AG04450 (cell line): Measurements from ENCODE around the gene ZNF627. TPM values are rescaled to one million over a fixed set of nuclear protein-coding genes. Genes with fewer than 3 reads are reported as not detected.
"Not testable (repeated sequence)": the region's sequence is repeated elsewhere in the genome, so short reads cannot be mapped to it uniquely, and the experiment has no call there.

Experiments used
- CTCF ChIA-PET: fragments of 300-600, 350-600 bp; formaldehyde crosslinking; extraction: SDS; loops from one replicate; lab custom pipeline; 2022; ENCODE audit warnings: antibody characterized with exemption, inconsistent platforms; lab: Charles Lee
- POLR2A ChIA-PET: fragments of 350-600 bp; formaldehyde crosslinking; extraction: SDS; loops from one replicate; lab custom pipeline; 2021; ENCODE audit warnings: antibody characterized with exemption, inconsistent platforms; lab: Yijun Ruan, JAX
- DNase-seq: peaks from one replicate; pipeline ENCODE4 v3.0.0-alpha.2; 2011; ENCODE audit warnings: low read depth, low spot score
- H3K27ac ChIP-seq: one replicate; pipeline ENCODE4 v1.5.1; 2012; ENCODE audit warnings: low read depth, low read length, control low read depth
- H3K27me3 ChIP-seq: one replicate; pipeline ENCODE4 v1.6.0; 2012; ENCODE audit warnings: low read length; ENCODE audit not compliant: control insufficient read depth, insufficient read depth
- H3K4me3 ChIP-seq: 2 replicates; pipeline ENCODE4 v1.5.1; 2011; ENCODE audit warnings: mild to moderate bottlenecking, low read depth, low read length, control low read depth
- H3K9me3 ChIP-seq: 2 replicates; pipeline ENCODE4 v1.5.1; 2012; ENCODE audit warnings: low read length; ENCODE audit not compliant: control insufficient read depth, insufficient read depth
- CTCF ChIP-seq: IDR thresholded peaks from 2 replicates; pipeline ENCODE4 v1.5.1; 2011; ENCODE audit warnings: low read depth, low read length, control low read depth, inconsistent platforms
- polyA plus RNA-seq: library from polyadenylated mRNA; depleted of rRNA; stranded (reverse); fragments of >200 nt; gene quantifications from 2 replicates; pipeline ENCODE4 v1.2.3, GENCODE V29; 2011

Gene ZNF627
- polyA plus RNA-seq, 1 experiment: 20.2 TPM

- CTCF ChIA-PET: interaction anchor here (2.0 kb wide), 1 partner anchor 21 kb away, joined by 7 read pairs; no protein-coding TSS in a partner anchor
- POLR2A ChIA-PET: interaction anchor here (0.6 kb wide), 1 partner anchor 13 kb away, joined by 7 read pairs; no protein-coding TSS in a partner anchor
Observed at GRCh38 chr19:11556634-11557420, 40.5 kb upstream of the ZNF627 start.

GRCh38 chr19:11558881-11559828, 38.1 kb upstream of the ZNF627 start, which contains the start of gene ELOF1:
Gene ELOF1 (minus strand): TSS chr19:11559230. CDS start chr19:11554347, 4,883 bp downstream.
- CTCF ChIA-PET: interaction anchor here (1.0 to 3.6 kb wide), 9 partner anchors 10 to 177 kb away, joined by 3 to 22 read pairs (median 5); partner anchors contain the start of gene CNN1
- H3K27me3 ChIP-seq: no peaks in the 10 kb centered on the region
- DNase-seq: peak; percentile 97
- peak; percentile 32 for TF ChIP-seq CTCF
- peak within 1 kb of the TSS; percentile 47 for H3K27ac ChIP-seq
- POLR2A ChIA-PET: interaction anchor here (0.6 to 1.1 kb wide), 4 partner anchors 20 to 530 kb away, joined by 3 read pairs; partner anchors contain the start of genes CNN1 and ECSIT
- H3K4me3 ChIP-seq: peak within 1 kb of the TSS; percentile 96
- no peaks in the 10 kb centered on the region; the same call in 1 of the 2 replicates for H3K9me3 ChIP-seq

More at GRCh38 chr19:11556634-11557420, 40.5 kb upstream of the ZNF627 start:
- Histone ChIP-seq H3K4me3 (no peak overlapping the region), H3K27me3 (no peaks in the 10 kb centered on the region), H3K27ac (no peak overlapping the region), H3K9me3 (no peaks in the 10 kb centered on the region; the same call in 1 of the 2 replicates)
- TF ChIP-seq CTCF: no peak
- no peak for DNase-seq

DNA sequence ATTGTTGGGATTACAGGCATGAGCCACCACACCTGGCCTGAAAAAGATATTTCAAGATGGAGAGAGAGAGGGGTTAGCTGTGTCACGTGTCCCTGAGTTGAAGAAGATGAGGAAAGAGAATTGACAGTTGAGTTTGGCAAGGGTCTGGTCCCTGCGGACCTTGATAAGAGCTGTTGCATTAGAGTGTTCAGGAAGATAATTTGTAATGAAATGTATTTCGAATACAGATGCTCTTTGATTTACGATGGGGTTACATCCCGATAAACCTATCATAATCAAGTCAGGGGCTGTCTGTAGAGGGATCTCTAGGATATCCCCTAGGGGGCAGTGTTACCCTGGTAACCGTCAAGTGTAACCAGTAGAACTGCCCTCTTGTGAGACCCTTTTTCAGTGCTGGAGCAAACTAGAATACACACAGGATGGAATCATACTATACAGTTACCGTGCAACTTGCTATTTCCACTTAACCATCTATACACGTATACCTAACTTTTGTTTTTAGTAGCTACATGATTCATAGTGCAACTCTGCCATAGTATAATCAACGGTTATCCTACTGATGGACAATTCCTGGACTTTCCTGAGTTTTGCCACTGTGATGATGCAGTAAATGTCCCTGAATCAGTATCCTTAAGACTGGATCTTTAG, 36.8 kb upstream of the ZNF627 start:
- no peaks in the 10 kb centered on the region for H3K27me3 ChIP-seq
- CTCF ChIA-PET: interaction anchor here (0.5 to 3.6 kb wide), 17 partner anchors 8 to 368 kb away, joined by 3 to 22 read pairs (median 4); no protein-coding TSS in a partner anchor
- H3K4me3 ChIP-seq: no peak overlapping the region
- DNase-seq: peak; percentile 56
- no peak overlapping the region for H3K27ac ChIP-seq
- no peaks in the 10 kb centered on the region; the same call in 1 of the 2 replicates for H3K9me3 ChIP-seq
- peak; percentile 82 for TF ChIP-seq CTCF
- POLR2A ChIA-PET: no interaction called here

DNA sequence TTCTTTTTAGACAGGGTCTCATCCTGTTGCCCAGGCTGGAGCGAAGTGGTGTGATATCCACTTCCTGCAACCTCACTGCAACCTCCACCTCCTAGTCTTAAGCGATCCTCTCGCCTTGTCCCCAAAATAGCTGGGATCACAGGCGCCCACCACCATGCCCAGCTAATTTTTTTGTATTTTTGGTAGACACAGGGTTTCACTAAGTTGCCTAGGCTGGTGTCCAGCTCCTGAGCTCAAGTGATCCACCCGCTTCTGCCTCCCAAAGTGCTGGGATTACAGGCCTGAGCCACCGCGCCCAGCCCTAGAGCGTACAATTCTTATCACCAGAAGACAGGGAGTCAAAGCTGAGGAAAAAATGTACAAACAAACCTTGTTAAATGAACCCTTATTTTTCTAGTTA, 33.8 kb upstream of the ZNF627 start:
- Histone ChIP-seq H3K4me3 (no peak overlapping the region), H3K27me3 (no peaks in the 10 kb centered on the region), H3K9me3 (no peaks in the 10 kb centered on the region; the same call in 1 of the 2 replicates), H3K27ac (no peak overlapping the region)
- CTCF ChIA-PET: interaction anchor here (1.1 kb wide), 1 partner anchor 27 kb away, joined by 5 read pairs; no protein-coding TSS in a partner anchor
- TF ChIP-seq CTCF: no peak
- POLR2A ChIA-PET: no interaction called here
- DNase-seq: no peak

GRCh38 chr19:11564082-11564807, 33.0 kb upstream of the ZNF627 start:
- H3K4me3 ChIP-seq, H3K9me3 ChIP-seq, DNase-seq, POLR2A ChIA-PET, H3K27ac ChIP-seq, H3K27me3 ChIP-seq: not testable (repeated sequence)
- CTCF ChIA-PET: interaction anchor here (1.1 kb wide), 1 partner anchor 28 kb away, joined by 5 read pairs; no protein-coding TSS in a partner anchor

DNA sequence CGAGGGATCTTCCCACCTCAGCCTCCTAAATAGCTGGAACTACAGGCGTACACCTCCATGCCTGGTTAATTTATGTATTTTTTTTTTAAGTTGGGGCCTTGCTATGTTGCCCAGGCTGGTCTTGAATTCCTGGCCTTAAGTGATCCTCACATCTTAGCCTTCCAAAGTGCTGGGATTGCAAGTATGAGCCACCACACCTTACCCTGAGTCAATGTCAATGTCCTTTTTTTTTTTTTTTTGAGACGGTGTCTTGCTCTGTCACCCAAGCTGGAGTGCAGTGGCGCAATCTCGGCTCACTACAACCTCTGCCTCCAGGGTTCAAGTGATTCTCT, 31.7 kb upstream of the ZNF627 start:
- POLR2A ChIA-PET, H3K27ac ChIP-seq, H3K9me3 ChIP-seq, H3K4me3 ChIP-seq, CTCF ChIA-PET, DNase-seq, H3K27me3 ChIP-seq: not testable (repeated sequence)
